ENCODE data around the gene ART3. TPM values are rescaled to one million over a fixed set of nuclear protein-coding genes. Genes with fewer than 3 reads are reported as not detected.
"Not testable (repeated sequence)": the region's sequence is repeated elsewhere in the genome, so short reads cannot be mapped to it uniquely, and the experiment has no call there.

ART3 gene
- total RNA-seq, 1 donor from 2014 or later, result not detected

DNA sequence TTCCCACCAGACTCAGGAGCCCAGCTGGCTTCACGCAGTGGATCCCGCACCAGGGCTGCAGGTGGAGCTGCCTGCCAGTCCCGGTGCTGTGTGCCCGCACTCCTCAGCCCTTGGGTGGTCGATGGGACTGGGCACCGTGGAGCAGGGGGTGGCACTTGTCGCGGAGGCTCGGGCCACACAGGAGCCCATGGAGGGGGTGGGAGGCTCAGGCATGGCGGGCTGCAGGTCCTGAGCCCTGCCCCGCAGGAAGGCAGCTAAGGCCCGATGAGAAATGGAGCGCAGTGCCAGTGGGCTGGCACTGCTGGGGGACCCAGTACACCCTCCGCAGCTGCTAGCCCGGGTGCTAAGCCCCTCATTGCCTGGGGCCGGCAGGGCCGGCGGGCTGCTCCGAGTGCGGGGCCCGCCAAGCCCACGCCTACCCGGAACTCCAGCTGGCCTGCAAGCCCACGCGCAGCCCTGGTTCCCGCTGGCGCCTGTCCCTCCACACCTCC, 23.9 kb upstream of the ART3 start:
- DNase-seq (ENCODE audit: low read depth), result not testable (repeated sequence)

GRCh38 chr4:76053730-76054129, 20.8 kb upstream of the ART3 start:
- TF ChIP-seq, protein P1, sequence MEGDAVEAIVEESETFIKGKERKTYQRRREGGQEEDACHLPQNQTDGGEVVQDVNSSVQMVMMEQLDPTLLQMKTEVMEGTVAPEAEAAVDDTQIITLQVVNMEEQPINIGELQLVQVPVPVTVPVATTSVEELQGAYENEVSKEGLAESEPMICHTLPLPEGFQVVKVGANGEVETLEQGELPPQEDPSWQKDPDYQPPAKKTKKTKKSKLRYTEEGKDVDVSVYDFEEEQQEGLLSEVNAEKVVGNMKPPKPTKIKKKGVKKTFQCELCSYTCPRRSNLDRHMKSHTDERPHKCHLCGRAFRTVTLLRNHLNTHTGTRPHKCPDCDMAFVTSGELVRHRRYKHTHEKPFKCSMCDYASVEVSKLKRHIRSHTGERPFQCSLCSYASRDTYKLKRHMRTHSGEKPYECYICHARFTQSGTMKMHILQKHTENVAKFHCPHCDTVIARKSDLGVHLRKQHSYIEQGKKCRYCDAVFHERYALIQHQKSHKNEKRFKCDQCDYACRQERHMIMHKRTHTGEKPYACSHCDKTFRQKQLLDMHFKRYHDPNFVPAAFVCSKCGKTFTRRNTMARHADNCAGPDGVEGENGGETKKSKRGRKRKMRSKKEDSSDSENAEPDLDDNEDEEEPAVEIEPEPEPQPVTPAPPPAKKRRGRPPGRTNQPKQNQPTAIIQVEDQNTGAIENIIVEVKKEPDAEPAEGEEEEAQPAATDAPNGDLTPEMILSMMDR (conservative IDR thresholded peaks at IDR 0.05; ENCODE audit: low read depth, low read length), result no peak
- no peak for DNase-seq (ENCODE audit: low read depth)
- H3K4me3 ChIP-seq (ENCODE audit: low read depth, low read length), result no peak overlapping the region

More for the DNA sequence above, 23.9 kb upstream of the ART3 start:
- not testable (repeated sequence) for H3K4me3 ChIP-seq (ENCODE audit: low read depth, low read length)

- TF ChIP-seq, protein P1 (conservative IDR thresholded peaks at IDR 0.05; ENCODE audit: low read depth, low read length), result no peak
- no peak for DNase-seq (ENCODE audit: low read depth)
- no peak overlapping the region for H3K4me3 ChIP-seq (ENCODE audit: low read depth, low read length)
Observed at GRCh38 chr4:76055016-76055415, 19.5 kb upstream of the ART3 start.

GRCh38 chr4:76055421-76055820, 19.1 kb upstream of the ART3 start:
- no peak for DNase-seq (ENCODE audit: low read depth)
- H3K4me3 ChIP-seq (ENCODE audit: low read depth, low read length), result no peak overlapping the region
- TF ChIP-seq, protein P1 (conservative IDR thresholded peaks at IDR 0.05; ENCODE audit: low read depth, low read length), result no peak

DNA sequence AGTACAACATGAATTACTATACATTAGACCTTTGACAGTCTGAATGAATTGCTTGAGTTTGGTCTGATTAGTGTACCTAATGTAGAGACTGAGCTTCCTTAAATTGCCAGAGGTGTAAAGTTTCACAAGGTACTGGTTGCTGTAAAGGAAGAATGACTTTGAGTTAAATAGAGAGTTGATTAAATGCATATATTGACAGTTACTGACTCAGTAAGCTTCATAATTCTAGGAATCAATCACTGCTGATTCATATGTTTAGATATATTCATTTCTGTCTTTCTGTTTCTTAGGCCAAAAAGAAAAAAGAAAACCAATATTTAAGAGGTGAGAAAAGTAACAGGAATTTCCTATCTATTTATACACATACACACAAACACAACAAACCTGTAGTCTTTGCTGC, 16.2 kb upstream of the ART3 start:
- TF ChIP-seq, protein P1 (conservative IDR thresholded peaks at IDR 0.05; ENCODE audit: low read depth, low read length), result no peak
- DNase-seq (ENCODE audit: low read depth), result no peak
- H3K4me3 ChIP-seq (ENCODE audit: low read depth, low read length), result no peak overlapping the region

GRCh38 chr4:76058888-76059426, 15.6 kb upstream of the ART3 start:
- DNase-seq (ENCODE audit: low read depth), result no peak
- H3K4me3 ChIP-seq (ENCODE audit: low read depth, low read length), result no peak overlapping the region

DNA sequence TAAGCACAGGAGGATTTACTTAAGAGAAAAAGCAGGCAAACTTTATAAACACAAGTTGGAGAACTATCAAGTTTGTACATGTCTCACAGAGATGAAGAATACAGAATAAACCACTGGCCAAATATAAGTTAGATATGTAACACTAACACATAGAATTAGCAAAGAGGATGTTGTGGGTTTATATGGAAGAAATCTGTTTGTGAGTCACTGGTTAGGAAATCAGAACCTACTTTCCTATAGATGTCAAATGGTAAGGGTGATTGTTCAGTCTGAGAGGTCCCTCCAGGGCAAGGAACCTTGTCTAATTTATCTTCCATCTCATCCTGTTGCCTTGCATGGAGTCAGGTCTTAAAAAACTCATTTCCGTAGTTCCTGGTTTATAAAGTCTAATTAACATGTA, 14.8 kb upstream of the ART3 start:
- TF ChIP-seq, protein P1 (conservative IDR thresholded peaks at IDR 0.05; ENCODE audit: low read depth, low read length), result no peak
- H3K4me3 ChIP-seq (ENCODE audit: low read depth, low read length), result no peak overlapping the region
- no peak for DNase-seq (ENCODE audit: low read depth)

More at GRCh38 chr4:76058888-76059426, 15.6 kb upstream of the ART3 start:
- TF ChIP-seq, protein P1 (conservative IDR thresholded peaks at IDR 0.05; ENCODE audit: low read depth, low read length), result no peak
